ACHN (cell line): ENCODE measurements around the gene RAI1.
"Not testable (repeated sequence)": the region's sequence is repeated elsewhere in the genome, so short reads cannot be mapped to it uniquely, and the experiment has no call there.

ENCODE experiments used
- DNase-seq: peaks from one replicate; pipeline ENCODE4 v3.0.0-alpha.2; 2015
- in situ Hi-C: cut with HindIII; loops from 2 replicates; pipeline ENCODE4 v1.10.0; 2017; ENCODE audit warnings: low sequenced_read_pairs, low pct_ligation_motif_present, low pct_unique_long_range_greater_than_20kb

Gene RAI1

GRCh38 chr17:17676752-17677151 is 4.5 kb upstream of the RAI1 start:
- no peak for DNase-seq
- in situ Hi-C loops = no loop called here

- no peak for DNase-seq
- in situ Hi-C loops = no loop called here
Observed at GRCh38 chr17:17677299-17678040, 3.8 kb upstream of the RAI1 start.

GRCh38 chr17:17678063-17678699 is 3.1 kb upstream of the RAI1 start:
- in situ Hi-C loops, DNase-seq: not testable (repeated sequence)

GRCh38 chr17:17679243-17679642 is 2.0 kb upstream of the RAI1 start:
- DNase-seq = no peak
- in situ Hi-C loops = no loop called here

- in situ Hi-C loops = no loop called here
- DNase-seq = no peak
Observed at GRCh38 chr17:17679748-17680147, 1.5 kb upstream of the RAI1 start.

GRCh38 chr17:17680477-17681186 is 626 bp upstream of the RAI1 start:
- in situ Hi-C loops = no loop called here
- DNase-seq = no peak

GRCh38 chr17:17681744-17682292 is 560 bp downstream of the RAI1 start:
- DNase-seq = peak; percentile 44
- in situ Hi-C loops = no loop called here

GRCh38 chr17:17682293-17682736 is 1.1 kb downstream of the RAI1 start:
- in situ Hi-C loops = no loop called here
- peak; percentile 55 for DNase-seq

- in situ Hi-C loops = no loop called here
- DNase-seq = peak; percentile 68
Observed at GRCh38 chr17:17682737-17683680, 1.8 kb downstream of the RAI1 start.

GRCh38 chr17:17683710-17684365 is 2.6 kb downstream of the RAI1 start:
- in situ Hi-C loops = no loop called here
- no peak for DNase-seq

GRCh38 chr17:17684906-17685774 is 3.9 kb downstream of the RAI1 start:
- no peak for DNase-seq
- in situ Hi-C loops = no loop called here

- peak; percentile 70 for DNase-seq
Observed at GRCh38 chr17:17685775-17686291, 4.6 kb downstream of the RAI1 start.

GRCh38 chr17:17689312-17689711 is 8.1 kb downstream of the RAI1 start:
- no peak for DNase-seq
- in situ Hi-C loops = no loop called here

More at GRCh38 chr17:17685775-17686291, 4.6 kb downstream of the RAI1 start:
- in situ Hi-C loops = no loop called here

- in situ Hi-C loops, DNase-seq: not testable (repeated sequence)
Observed at GRCh38 chr17:17690233-17690632, 9.0 kb downstream of the RAI1 start.

GRCh38 chr17:17691468-17692263 is 10.4 kb downstream of the RAI1 start:
- no peak for DNase-seq
- in situ Hi-C loops = no loop called here
